ENCODE results near the gene BEND5. TPM values are rescaled to one million over a fixed set of nuclear protein-coding genes. Genes with fewer than 3 reads are reported as not detected.

Gene BEND5
- total and polyA plus RNA-seq, 12 donors, result 1.2 to 9.1 (median 4.3) TPM

DNA sequence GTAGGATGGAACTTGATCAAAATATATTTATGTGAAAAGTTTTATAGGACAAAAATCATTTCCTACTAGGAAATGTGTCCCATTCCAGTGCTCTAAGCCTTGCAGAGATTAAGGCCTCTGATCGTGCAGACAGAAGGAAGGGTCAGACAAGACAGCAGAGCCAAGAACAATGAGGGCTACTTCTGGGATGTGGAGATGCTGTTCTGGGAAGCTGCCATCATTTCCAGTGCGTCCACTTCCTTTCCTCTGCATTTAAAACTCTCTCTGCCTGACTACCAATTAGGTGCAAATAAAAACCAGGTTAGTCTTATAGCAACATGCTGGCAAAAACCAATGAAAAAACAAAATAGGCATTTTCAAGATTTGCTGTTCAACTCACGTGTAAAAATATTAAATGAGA is 36.1 kb downstream of the BEND5 start:
- TF ChIP-seq, protein P1, sequence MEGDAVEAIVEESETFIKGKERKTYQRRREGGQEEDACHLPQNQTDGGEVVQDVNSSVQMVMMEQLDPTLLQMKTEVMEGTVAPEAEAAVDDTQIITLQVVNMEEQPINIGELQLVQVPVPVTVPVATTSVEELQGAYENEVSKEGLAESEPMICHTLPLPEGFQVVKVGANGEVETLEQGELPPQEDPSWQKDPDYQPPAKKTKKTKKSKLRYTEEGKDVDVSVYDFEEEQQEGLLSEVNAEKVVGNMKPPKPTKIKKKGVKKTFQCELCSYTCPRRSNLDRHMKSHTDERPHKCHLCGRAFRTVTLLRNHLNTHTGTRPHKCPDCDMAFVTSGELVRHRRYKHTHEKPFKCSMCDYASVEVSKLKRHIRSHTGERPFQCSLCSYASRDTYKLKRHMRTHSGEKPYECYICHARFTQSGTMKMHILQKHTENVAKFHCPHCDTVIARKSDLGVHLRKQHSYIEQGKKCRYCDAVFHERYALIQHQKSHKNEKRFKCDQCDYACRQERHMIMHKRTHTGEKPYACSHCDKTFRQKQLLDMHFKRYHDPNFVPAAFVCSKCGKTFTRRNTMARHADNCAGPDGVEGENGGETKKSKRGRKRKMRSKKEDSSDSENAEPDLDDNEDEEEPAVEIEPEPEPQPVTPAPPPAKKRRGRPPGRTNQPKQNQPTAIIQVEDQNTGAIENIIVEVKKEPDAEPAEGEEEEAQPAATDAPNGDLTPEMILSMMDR (IDR thresholded peaks at IDR 0.05), result no peak
- intact Hi-C loops (cut with DNase I), result no loop called here
- Histone ChIP-seq H3K27ac (no peak overlapping the region), H3K9me3 (no peaks in the 10 kb centered on the region), H3K36me3 (peaks cover 0 to 78% (median 10%) of the 10 kb centered on the region in 9 donors), H3K4me3 (no peak overlapping the region), H3K4me1 (no peaks in the 10 kb centered on the region), H3K27me3 (no peaks in the 10 kb centered on the region)
- no peak for ATAC-seq
- no peak for DNase-seq
- 74 to 78% methylated on average over 3 of the region's 3 CpGs for WGBS, 2 donors

- Histone ChIP-seq H3K4me3 (no peak overlapping the region), H3K27ac (no peak overlapping the region), H3K9me3 (no peaks in the 10 kb centered on the region), H3K36me3 (peaks cover 0 to 79% (median 19%) of the 10 kb centered on the region in 9 donors), H3K27me3 (no peaks in the 10 kb centered on the region), H3K4me1 (no peaks in the 10 kb centered on the region)
- no peak for ATAC-seq
- intact Hi-C loops (cut with DNase I), result no loop called here
- TF ChIP-seq, protein P1 (IDR thresholded peaks at IDR 0.05), result no peak
- 64 to 67% methylated on average over 3 of the region's 3 CpGs for WGBS, 2 donors
- no peak for DNase-seq
These were observed 37.6 kb downstream of the BEND5 start for GRCh38 chr1:48739091-48739490.

- TF ChIP-seq, protein P1 (IDR thresholded peaks at IDR 0.05), result no peak
- Histone ChIP-seq H3K9me3 (no peaks in the 10 kb centered on the region), H3K4me1 (no peaks in the 10 kb centered on the region), H3K27ac (no peak overlapping the region), H3K36me3 (peaks cover 0 to 83% (median 19%) of the 10 kb centered on the region in 9 donors), H3K27me3 (no peaks in the 10 kb centered on the region), H3K4me3 (no peak overlapping the region)
- intact Hi-C loops (cut with DNase I), result no loop called here
- no peak for DNase-seq
- ATAC-seq, result no peak
- 94 to 96% methylated on average over 4 of the region's 4 CpGs for WGBS, 2 donors
These were observed 38.3 kb downstream of the BEND5 start for GRCh38 chr1:48738356-48738755.

- TF ChIP-seq, protein P1 (IDR thresholded peaks at IDR 0.05), result no peak
- no peaks in the 10 kb centered on the region for H3K4me1 ChIP-seq
- intact Hi-C loops (cut with DNase I), result no loop called here
- no peaks in the 10 kb centered on the region for H3K27me3 ChIP-seq
- no peak overlapping the region for H3K4me3 ChIP-seq
- DNase-seq (no peak), ATAC-seq (no peak)
- WGBS, 2 donors, result 90 to 93% methylated on average over 6 of the region's 6 CpGs
- no peaks in the 10 kb centered on the region for H3K9me3 ChIP-seq
- H3K36me3 ChIP-seq, result peaks cover 0 to 90% (median 16%) of the 10 kb centered on the region in 9 donors
- no peak overlapping the region for H3K27ac ChIP-seq
These were observed 40.9 kb downstream of the BEND5 start for GRCh38 chr1:48735796-48736195.

Data from heart right ventricle (tissue), 16 donors.